Measurements from ENCODE around the gene SRMS. TPM values are rescaled to one million over a fixed set of nuclear protein-coding genes. Genes with fewer than 3 reads are reported as not detected.
A peak's percentile ranks its signal among the peaks of the same experiment; 100 is the strongest.

Gene SRMS
- total and polyA plus RNA-seq, 4 donors, result 0.06 TPM; not detected in 3

DNA sequence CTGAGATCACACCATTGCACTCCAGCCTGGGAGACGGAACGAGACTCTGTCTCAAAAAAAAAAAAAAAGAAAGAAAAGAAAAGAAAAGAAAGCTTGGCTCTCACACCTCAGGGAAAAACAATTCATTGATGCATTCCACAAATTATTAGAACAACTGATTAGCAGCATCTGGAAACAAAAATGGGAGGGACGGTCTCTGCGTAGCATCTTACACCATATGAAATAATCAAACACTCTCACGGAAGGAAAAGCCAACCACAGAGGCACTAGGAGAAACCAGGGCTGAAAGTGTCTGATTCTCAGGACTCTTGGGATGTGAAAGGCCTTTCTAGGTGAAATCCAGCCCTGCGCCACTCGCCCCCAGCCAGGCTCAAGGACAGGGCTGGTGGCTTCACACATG lies 28.8 kb upstream of the SRMS start:
- 89 to 94% methylated on average over 7 of the region's 7 CpGs for WGBS, 2 donors
- DNase-seq (no peak), ATAC-seq (ENCODE audit: insufficient read depth, low FRiP score) (no peak)
- Histone ChIP-seq H3K4me3 (no peak overlapping the region), H3K36me3 (ENCODE audit: control insufficient read depth in 4 of 4, insufficient read depth in 4 of 4, low read length in 4 of 4) (peaks cover 0 to 7% (median 0%) of the 10 kb centered on the region in 4 donors), H3K27ac (ENCODE audit: low read depth in 1 of 2, low read length in 1 of 2) (no peak overlapping the region), H3K27me3 (ENCODE audit: control insufficient read depth in 3 of 3, insufficient read depth in 3 of 3, low read length in 2 of 3) (peaks cover 0 to 10% (median 0%) of the 10 kb centered on the region in 3 donors), H3K9ac (ENCODE audit: insufficient read depth in 1 of 2, low read length in 2 of 2) (no peak overlapping the region), H3K9me3 (ENCODE audit: control insufficient read depth in 4 of 4, insufficient read depth in 3 of 4, low read length in 3 of 4) (no peaks in the 10 kb centered on the region), H3K4me1 (ENCODE audit: control insufficient read depth in 5 of 5, insufficient read depth in 5 of 5, low read length in 5 of 5) (peaks cover 0 to 17% (median 0%) of the 10 kb centered on the region in 5 donors)
- TF ChIP-seq, protein P1, sequence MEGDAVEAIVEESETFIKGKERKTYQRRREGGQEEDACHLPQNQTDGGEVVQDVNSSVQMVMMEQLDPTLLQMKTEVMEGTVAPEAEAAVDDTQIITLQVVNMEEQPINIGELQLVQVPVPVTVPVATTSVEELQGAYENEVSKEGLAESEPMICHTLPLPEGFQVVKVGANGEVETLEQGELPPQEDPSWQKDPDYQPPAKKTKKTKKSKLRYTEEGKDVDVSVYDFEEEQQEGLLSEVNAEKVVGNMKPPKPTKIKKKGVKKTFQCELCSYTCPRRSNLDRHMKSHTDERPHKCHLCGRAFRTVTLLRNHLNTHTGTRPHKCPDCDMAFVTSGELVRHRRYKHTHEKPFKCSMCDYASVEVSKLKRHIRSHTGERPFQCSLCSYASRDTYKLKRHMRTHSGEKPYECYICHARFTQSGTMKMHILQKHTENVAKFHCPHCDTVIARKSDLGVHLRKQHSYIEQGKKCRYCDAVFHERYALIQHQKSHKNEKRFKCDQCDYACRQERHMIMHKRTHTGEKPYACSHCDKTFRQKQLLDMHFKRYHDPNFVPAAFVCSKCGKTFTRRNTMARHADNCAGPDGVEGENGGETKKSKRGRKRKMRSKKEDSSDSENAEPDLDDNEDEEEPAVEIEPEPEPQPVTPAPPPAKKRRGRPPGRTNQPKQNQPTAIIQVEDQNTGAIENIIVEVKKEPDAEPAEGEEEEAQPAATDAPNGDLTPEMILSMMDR (IDR thresholded peaks at IDR 0.05; ENCODE audit: control extremely low read depth, extremely low read depth), result no peak

DNA sequence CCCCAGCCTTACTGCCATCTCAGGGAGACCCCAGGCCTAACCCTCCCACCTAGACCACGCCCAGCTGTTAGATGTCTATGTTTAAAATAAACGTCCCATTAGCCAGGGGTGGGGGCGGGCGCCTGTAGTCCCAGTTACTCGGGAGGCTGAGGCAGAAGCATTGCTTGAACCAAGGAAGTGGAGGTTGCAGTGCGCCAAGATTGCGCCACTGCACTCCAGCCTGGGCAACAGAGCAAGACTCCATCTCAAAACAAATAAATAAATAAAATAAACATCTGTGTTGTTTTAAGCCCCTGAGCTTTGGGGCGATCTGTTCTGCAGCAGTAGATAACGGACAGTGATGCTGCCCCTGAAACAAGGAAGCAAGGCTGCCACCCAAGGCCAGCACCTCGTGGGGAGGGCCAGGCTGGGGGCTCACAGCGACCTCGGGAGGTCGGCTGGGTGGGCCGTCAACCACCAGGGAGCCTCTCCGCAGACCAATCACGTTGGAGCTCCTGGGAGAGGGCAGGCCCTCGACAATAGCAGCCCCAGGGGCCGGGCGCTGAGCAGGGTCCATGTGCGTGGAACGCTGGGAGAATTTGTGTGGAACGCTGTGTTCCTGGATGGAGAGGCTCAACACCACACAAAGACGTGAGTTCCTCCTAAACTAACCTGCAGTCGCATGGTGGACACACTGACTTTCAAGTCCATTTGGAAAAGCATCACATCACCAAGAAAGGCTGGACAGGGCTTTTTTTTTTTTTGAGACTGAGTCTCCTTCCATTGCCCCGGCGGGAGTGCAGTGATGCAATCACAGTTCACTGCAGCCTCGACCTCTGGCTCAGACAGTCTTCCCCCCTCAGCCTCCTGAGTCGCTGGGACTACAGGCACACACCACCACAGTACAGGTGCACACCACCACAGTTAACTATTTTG lies 27.5 kb upstream of the SRMS start:
- ATAC-seq (ENCODE audit: insufficient read depth, low FRiP score) (no peak), DNase-seq (no peak)
- H3K4me3 ChIP-seq, result no peak overlapping the region
- peak overlapping the region in 1 of 2 donors; percentile 55 for H3K9ac ChIP-seq (ENCODE audit: insufficient read depth in 1 of 2, low read length in 2 of 2)
- peaks cover 0 to 5% (median 0%) of the 10 kb centered on the region in 3 donors for H3K27me3 ChIP-seq (ENCODE audit: control insufficient read depth in 3 of 3, insufficient read depth in 3 of 3, low read length in 2 of 3)
- TF ChIP-seq, protein P1 (IDR thresholded peaks at IDR 0.05; ENCODE audit: control extremely low read depth, extremely low read depth), result no peak
- H3K36me3 ChIP-seq (ENCODE audit: control insufficient read depth in 4 of 4, insufficient read depth in 4 of 4, low read length in 4 of 4), result peaks cover 0 to 9% (median 0%) of the 10 kb centered on the region in 4 donors
- peaks cover 0 to 17% (median 0%) of the 10 kb centered on the region in 5 donors for H3K4me1 ChIP-seq (ENCODE audit: control insufficient read depth in 5 of 5, insufficient read depth in 5 of 5, low read length in 5 of 5)
- no peaks in the 10 kb centered on the region for H3K9me3 ChIP-seq (ENCODE audit: control insufficient read depth in 4 of 4, insufficient read depth in 3 of 4, low read length in 3 of 4)
- 70 to 72% methylated on average over 28 of the region's 28 CpGs for WGBS, 2 donors
- peak overlapping the region in 1 of 2 donors; percentile 45 for H3K27ac ChIP-seq (ENCODE audit: low read depth in 1 of 2, low read length in 1 of 2)

DNA sequence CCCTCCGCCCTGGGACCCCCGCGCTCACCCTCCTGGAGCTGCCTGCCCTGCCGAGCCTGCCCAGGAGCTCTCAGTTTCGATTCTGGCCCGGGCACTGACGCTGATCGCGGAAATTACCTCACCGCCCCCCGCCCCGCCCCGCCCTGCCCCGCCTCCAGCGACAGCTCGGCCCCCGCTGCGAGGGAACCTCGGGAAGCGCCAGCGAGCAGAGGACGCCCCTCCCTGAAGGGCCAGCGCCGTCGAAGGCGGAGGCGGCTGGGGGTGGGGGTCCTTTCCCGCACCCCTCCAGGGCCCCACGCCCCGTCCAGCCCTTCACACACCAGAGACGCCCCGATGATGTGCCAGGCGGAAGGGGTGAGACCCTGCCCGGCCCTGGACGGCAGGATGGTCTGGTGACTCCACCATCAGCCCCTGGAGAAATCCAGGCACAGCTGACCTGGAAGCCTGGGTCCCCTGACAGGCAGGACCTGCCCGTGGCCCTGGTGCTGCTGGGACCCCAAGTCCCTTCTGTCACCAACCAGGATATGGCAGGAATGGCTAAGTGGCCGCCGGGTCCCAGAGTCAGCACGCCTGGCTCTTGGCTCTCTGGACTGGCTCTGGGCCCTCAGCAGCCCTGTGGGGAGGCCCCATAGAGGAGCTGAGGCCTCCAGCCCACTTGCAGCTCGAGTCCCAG lies 26.7 kb upstream of the SRMS start, which contains the start of gene HELZ2:
HELZ2 (minus strand) TSS at position 84 of the 673 bp plus-strand sequence. CDS start 1,854 bp downstream, outside the sequence.
- 8 to 17% methylated on average over 20 to 40 of the region's 40 CpGs for WGBS, 2 donors
- peak; percentile 86 for ATAC-seq (ENCODE audit: insufficient read depth, low FRiP score)
- H3K4me3 ChIP-seq, result peak within 1 kb of the TSS; percentile 77
- peak; percentile 81 to 88 (median 82) for DNase-seq
- H3K4me1 ChIP-seq (ENCODE audit: control insufficient read depth in 5 of 5, insufficient read depth in 5 of 5, low read length in 5 of 5), result peaks cover 0 to 17% (median 0%) of the 10 kb centered on the region in 5 donors
- H3K27me3 ChIP-seq (ENCODE audit: control insufficient read depth in 3 of 3, insufficient read depth in 3 of 3, low read length in 2 of 3), result peaks cover 0 to 3% (median 0%) of the 10 kb centered on the region in 3 donors
- peak within 1 kb of the TSS; percentile 68 to 86 for H3K27ac ChIP-seq (ENCODE audit: low read depth in 1 of 2, low read length in 1 of 2)
- no peaks in the 10 kb centered on the region for H3K9me3 ChIP-seq (ENCODE audit: control insufficient read depth in 4 of 4, insufficient read depth in 3 of 4, low read length in 3 of 4)
- TF ChIP-seq, protein P1 (IDR thresholded peaks at IDR 0.05; ENCODE audit: control extremely low read depth, extremely low read depth), result no peak
- peaks cover 0 to 12% (median 0%) of the 10 kb centered on the region in 4 donors for H3K36me3 ChIP-seq (ENCODE audit: control insufficient read depth in 4 of 4, insufficient read depth in 4 of 4, low read length in 4 of 4)
- peak within 1 kb of the TSS; percentile 71 to 73 for H3K9ac ChIP-seq (ENCODE audit: insufficient read depth in 1 of 2, low read length in 2 of 2)

All from lung (tissue), 12 donors.